Measurements from ENCODE around the gene EPS8.
A peak's percentile ranks its signal among the peaks of the same experiment; 100 is the strongest.

EPS8 gene

DNA sequence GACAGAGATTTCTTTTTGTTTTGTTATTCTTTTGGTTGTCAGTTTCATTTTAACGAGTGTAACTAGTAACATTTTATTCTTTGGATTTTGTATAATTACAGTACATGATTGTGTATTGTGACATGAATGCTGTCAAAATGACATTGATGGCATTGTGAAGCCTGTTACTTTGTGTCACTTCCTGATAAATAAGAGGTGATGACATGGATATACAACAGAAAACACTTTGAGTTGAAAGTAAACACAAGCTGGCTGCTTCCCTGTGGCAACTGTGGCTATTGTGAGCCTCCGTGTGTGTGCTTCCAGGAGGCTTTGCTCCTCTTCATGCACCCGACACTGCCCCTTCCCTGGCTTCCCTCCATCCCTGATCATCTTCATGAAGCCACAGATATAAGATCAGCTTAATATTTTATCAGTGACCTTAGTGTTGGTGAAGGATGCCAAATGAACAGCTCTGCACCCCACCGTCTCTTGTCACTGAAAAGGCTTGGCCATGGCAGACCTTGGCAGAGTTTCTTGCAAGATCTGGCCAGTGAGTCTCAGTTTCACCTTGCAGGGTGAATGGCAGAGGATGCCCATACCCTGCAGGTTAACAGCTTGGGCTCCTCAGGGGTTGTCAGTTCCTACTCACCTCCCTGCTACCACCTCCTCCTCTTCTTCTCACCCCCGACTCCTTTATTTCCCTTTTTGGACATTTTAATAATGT, 191.9 kb downstream of the EPS8 start:
- no peak for DNase-seq

DNA sequence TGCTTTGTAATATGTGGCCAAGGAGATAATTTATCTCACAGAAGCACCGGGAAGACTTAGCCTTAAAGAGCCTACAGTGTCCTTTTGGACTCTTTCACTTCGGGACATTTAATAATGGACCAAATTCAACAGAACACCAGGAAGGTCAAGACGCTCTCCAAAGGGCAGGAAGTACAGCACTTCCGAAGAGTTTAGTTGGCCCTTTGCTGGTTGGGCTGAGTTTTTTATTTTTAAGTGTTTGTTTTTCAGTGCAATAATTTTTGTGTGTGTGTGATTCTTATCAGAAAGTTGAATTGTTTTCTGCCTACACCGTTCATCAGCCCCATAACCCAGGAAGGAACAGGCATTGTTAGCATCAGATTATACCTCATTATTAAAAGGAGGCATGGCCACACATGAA, 193.0 kb downstream of the EPS8 start:
- DNase-seq: no peak

DNA sequence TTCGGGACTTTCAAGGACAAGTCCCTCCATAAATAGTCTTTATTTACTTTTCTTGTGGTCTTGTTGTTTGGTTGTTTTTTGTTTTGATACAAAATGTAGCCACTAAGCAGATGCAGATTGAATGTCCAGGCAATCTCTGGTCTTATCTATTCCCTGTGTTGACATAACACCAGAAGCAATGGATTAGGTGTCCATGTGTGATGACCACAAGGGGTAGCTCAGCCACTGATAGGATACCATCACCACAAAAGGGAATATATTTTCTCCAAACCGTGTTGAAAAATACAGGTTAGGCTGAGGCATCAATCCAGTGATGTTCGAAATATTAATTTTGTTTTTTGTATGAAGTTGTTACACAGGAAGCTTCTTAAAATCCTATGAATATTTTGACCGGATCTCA, 196.3 kb downstream of the EPS8 start:
- DNase-seq: no peak

DNA sequence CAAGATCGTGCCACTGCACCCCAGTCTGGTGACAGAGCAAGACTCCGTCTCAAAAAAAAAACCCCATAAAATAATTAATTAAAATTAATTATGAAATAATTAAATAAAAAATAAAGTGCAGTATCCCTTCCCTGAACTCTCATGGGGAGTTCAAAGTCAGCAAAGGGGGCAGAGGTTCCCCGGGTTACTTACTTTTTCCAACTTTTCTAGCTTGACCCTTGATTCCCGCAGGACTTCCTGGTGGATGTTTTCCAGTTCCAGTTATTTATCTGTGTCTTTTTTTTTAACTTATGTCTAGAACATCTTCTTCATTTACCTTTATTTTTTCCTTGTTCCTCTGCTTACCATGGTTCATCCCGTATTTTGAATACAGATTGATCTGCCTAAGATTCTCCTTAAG, 197.4 kb downstream of the EPS8 start:
- no peak for DNase-seq

DNA sequence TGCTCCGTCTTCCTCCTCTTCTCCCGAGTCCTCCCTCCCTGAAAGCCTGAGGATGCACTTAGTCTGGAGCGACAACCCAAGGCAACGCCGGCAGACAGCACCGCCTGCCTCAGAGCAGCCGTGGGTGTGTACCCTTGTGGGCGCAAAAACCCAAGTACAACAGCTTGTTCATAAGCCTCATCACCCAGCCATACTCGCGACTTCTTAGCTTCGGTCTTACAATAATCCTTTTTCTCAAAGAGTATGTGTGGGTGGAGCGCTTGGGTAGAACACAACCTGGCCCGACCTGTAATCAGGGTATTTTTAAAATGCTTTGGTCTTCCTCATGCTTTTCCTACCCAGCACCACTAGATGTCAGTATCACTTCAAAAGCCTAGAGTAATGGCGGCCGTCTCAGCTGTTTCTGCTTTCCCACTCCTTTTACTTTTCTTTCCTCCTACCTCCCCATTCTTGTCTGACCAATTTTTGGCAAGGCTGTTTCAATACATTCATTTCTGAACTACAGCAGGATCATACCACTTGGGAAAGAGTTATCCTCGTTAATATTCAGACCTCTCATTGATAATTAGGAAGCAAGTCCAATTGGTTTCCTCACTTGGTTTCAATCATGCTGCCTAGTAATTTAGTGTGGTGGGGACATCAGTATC, 198.9 kb downstream of the EPS8 start:
- DNase-seq: peak; percentile 19

DNA sequence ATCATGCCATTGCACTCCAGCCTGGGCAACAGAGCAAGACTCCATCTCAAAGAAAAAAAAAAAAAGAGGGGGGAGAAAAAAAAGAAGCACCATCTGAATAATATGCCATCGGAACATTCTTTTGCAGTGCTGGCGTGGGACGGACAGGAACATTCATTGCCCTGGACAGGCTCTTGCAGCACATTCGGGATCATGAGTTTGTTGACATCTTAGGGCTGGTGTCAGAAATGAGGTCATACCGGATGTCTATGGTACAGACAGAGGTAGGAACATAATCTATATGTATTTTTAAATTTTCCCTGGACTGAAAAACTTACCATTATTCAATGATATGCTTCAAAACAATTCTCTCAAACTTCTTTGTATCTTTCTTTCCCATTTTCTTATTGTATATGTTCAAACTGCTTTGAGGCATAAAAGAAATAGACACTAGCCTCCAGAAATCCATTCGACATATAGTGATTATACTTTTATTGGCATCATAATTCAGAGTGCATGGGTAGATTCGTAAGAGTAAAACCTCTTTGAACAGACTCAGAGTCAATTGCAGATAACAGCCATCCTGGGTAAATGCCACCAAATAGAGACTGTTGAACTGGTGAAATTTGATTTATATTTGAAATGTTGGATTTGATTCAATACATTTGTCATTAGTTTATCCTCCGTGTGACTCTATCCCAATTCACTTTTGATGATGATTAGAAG, 199.7 kb downstream of the EPS8 start:
- no peak for DNase-seq

DNA sequence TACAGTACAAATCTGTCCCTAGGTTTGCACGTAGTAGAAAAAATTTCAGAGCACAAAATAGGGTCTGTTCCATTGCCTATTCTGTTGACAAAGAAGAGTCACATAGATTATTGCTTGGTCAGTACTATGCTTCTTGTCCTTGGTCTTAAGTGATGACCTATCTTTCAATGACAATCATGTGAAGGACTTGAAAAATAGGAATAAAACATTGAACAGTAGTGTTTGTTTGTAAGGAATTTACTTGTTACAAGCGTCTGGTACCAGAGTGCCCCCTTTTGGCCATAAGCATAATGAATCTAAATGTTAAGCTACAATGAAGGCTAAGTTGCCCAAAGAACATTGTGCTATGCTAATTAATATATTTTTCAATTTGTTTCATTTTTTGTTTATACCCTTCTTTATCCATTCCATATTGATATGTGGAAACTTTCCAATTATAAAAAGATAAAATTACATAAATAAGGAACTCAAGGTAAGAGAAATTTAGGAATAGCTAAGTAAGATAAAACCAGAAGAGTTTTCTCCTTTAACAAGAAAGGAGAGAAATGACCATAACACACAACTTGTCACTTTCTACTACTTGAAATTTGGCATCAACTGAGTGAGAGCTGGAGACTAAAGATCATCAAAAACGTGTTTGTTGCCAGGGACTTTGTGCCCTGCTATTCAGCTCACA, 204.7 kb downstream of the EPS8 start:
- DNase-seq: no peak

DNA sequence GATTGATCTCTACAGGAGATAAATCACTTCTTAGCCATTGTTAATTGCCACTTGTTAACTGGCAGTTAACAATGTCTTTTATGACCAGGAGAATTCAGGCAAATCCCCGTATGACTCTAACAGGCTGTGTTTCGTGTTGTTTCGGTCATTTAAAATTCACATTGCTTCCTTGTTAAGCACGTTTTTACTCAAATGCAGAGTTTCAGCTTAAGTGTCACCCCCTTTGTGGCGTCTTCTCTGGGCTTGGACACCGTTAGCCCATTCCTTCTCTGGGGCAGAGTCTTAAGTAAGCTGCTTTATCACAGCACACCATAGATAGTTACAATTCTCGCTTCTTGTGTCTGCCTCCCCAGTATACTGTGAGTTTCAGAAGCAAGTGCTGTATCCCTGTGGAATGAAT, 205.4 kb downstream of the EPS8 start:
- DNase-seq: no peak

DNA sequence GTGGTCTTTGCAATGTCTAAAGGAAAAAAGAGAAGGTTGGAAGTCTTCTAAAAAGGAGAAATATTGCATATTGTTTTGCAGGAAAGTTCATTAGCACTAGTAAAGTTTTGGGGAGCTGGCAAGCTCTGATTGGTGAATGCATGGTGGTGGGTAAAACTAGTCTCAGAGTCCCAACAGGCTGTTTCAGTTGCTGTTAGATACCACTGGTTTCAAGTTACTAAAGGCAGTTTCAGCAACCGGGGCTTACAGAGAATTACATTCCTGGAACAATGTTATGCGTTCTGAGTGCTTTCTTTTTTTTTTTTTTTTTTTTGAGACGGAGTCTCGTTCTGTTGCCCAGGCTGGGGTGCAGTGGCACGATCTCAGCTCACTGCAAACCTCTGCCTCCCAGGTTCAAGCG, 208.2 kb downstream of the EPS8 start:
- no peak for DNase-seq

DNA sequence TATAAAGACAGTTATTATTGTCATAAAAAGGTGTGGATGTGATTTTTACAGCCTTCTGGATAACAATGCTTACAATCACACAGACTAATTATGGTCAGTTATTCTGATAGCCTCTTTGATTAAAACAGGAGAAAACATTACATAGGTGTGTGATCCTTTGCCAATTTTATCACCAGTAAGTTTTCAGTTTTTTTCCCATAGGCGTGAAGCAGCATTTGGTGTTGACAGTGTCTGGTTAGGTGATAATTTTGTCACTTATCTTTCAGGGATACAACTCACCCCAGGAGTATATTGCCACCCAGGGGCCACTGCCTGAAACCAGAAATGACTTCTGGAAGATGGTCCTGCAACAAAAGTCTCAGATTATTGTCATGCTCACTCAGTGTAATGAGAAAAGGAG, 208.8 kb downstream of the EPS8 start:
- DNase-seq: no peak

DNA sequence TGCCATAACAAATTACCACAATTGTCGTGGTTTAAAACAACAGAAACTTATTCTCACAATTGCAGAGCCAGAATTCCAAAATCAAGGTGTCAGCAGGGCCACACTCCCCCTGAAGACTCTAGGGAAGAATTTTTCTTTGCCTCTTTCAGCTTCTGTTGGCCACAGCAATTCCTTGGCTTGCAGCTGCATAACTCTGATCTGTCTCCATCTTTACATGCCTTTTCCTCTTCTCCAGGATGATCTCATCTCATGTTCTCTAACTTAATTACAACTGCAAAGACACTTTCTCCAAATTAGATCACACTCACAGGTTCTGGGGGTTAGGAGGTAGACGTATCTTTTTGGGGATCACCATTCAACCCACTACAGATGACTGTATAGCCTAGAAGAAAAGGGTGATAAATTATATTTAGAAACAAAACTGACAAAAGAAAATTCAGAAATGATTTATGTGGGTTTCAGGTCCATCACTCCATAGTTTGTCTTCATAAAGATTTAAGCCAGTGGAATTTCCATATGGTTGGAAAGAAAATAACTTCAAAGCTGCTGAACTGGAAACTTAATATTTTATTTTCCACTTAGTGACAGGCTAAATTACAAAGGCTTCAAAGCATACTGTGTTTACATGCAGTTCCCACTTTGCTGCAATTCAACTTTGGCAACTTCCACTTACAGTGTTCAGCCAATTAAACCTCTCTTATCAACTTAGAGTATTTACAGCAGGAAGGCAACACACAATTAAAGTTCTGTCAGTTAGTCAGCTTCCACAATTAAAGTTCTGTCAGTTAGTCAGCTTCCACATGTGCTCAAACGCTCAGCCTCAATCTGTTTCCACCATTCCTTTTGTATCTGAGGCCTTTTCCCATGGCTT, 213.3 kb downstream of the EPS8 start:
- no peak for DNase-seq

DNA sequence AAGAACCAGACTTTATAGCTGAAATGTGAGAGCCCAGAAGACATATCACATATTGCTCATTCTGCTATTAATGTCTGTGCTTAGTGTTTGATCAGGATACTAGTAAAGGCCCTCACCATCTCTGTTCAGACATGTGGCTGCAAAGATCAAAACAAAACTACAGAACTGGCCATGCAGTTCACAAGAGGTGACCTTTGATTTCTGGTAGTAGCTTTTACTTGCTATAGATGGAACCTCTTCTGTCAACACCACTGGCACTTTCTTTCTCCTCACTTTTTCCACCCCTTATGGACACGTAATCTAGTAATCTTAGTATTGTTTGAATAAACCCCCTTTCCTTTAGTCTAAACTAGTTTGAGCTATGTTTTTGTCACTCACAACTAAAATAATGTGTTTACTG, 214.8 kb downstream of the EPS8 start:
- no peak for DNase-seq
